HG03066 (cell line): ENCODE data around the gene PPP1R14D.
"Not testable (repeated sequence)": the region's sequence is repeated elsewhere in the genome, so short reads cannot be mapped to it uniquely, and the experiment has no call there.

ENCODE experiments used
- ATAC-seq: cut with Tn5 transposase; IDR thresholded peaks from one replicate; pipeline ENCODE4 v1.9.1; 2021; ENCODE audit warnings: low read depth; ENCODE audit not compliant: unreplicated experiment

The PPP1R14D gene

GRCh38 chr15:40828447-40829036 lies at the start of gene PPP1R14D:
Gene PPP1R14D (minus strand): TSS chr15:40828708. CDS start chr15:40828641, 67 bp downstream.
- ATAC-seq: no peak

GRCh38 chr15:40877694-40878093 lies 49.2 kb upstream of the PPP1R14D start:
- no peak for ATAC-seq

- ATAC-seq: no peak
Observed at GRCh38 chr15:40875991-40876730, 47.7 kb upstream of the PPP1R14D start.

GRCh38 chr15:40873694-40874561 lies 45.4 kb upstream of the PPP1R14D start, which contains the start of gene RHOV:
Gene RHOV (minus strand): TSS chr15:40874234. CDS start chr15:40874139, 95 bp downstream.
- ATAC-seq: peak; percentile 48

- no peak for ATAC-seq
Observed at GRCh38 chr15:40872791-40873693, 44.5 kb upstream of the PPP1R14D start.

GRCh38 chr15:40871749-40872617 lies 43.5 kb upstream of the PPP1R14D start:
- ATAC-seq: no peak

- no peak for ATAC-seq
Observed at GRCh38 chr15:40870716-40871115, 42.2 kb upstream of the PPP1R14D start.

- no peak for ATAC-seq
Observed at GRCh38 chr15:40869686-40870085, 41.2 kb upstream of the PPP1R14D start.

GRCh38 chr15:40867199-40867598 lies 38.7 kb upstream of the PPP1R14D start:
- ATAC-seq: no peak

GRCh38 chr15:40863660-40864270 lies 35.3 kb upstream of the PPP1R14D start:
- no peak for ATAC-seq

- not testable (repeated sequence) for ATAC-seq
Observed at GRCh38 chr15:40861147-40861546, 32.6 kb upstream of the PPP1R14D start.

- ATAC-seq: no peak
Observed at GRCh38 chr15:40859206-40859851, 30.8 kb upstream of the PPP1R14D start.

- ATAC-seq: no peak
Observed at GRCh38 chr15:40858706-40859105, 30.2 kb upstream of the PPP1R14D start.

GRCh38 chr15:40857601-40858341 lies 29.3 kb upstream of the PPP1R14D start:
- no peak for ATAC-seq

GRCh38 chr15:40856746-40857145 lies 28.2 kb upstream of the PPP1R14D start:
- no peak for ATAC-seq

- no peak for ATAC-seq
Observed at GRCh38 chr15:40855706-40856234, 27.3 kb upstream of the PPP1R14D start.

- ATAC-seq: no peak
Observed at GRCh38 chr15:40854161-40854560, 25.7 kb upstream of the PPP1R14D start.
